Gastroesophageal sphincter (tissue), 3 donors: ENCODE results near the gene SMARCE1.

Source experiments
- EP300 ChIP-seq: sonication (generic); formaldehyde crosslinking; IDR thresholded peaks from one replicate; pipeline ENCODE4 v1.6.1; 2017; ENCODE audit warnings: antibody characterized with exemption, mild to moderate bottlenecking
- TF ChIP-seq, protein P1 (sequence below), 4 experiments: fragments of 200-600 bp in 2 of 4; fragments of 450-650 bp in 2 of 4; sonication (generic) in 1 of 4; IDR thresholded peaks; one replicate each; pipeline ENCODE4 v1.5.1; 2017 to 2019; ENCODE audit warnings: antibody characterized with exemption in 4 of 4, mild to moderate bottlenecking in 2 of 4, moderate library complexity in 2 of 4

DNA sequence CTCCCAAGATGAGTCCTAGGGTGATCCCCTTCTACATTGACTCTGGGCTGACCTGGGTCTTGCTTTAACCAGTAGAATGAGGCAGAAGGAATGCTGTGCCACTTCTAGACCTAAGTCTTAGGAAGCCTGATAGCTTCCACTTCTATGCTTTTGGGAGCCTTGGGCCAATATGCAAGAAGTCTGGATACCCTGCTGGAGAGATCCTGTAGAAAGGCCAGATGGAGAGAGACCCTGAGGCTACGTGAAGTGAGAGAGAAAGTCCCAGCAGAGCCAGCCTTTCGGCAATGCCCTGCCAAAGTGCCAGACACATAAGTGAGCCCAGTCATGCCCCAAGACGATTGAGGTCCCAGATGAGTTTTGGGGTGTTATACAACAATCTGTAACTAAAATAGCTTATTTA is 15.6 kb upstream of the SMARCE1 start:
- TF ChIP-seq EP300 = no peak
- TF ChIP-seq, protein P1, sequence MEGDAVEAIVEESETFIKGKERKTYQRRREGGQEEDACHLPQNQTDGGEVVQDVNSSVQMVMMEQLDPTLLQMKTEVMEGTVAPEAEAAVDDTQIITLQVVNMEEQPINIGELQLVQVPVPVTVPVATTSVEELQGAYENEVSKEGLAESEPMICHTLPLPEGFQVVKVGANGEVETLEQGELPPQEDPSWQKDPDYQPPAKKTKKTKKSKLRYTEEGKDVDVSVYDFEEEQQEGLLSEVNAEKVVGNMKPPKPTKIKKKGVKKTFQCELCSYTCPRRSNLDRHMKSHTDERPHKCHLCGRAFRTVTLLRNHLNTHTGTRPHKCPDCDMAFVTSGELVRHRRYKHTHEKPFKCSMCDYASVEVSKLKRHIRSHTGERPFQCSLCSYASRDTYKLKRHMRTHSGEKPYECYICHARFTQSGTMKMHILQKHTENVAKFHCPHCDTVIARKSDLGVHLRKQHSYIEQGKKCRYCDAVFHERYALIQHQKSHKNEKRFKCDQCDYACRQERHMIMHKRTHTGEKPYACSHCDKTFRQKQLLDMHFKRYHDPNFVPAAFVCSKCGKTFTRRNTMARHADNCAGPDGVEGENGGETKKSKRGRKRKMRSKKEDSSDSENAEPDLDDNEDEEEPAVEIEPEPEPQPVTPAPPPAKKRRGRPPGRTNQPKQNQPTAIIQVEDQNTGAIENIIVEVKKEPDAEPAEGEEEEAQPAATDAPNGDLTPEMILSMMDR (IDR thresholded peaks at IDR 0.05) = no peak
